HepG2 (cell line): ENCODE data around the gene TLE5. TPM values are rescaled to one million over a fixed set of nuclear protein-coding genes. Genes with fewer than 3 reads are reported as not detected.

Experiments
- ARNT ChIP-seq: fragments of 450-650 bp; IDR thresholded peaks from 2 replicates; pipeline ENCODE4 v1.6.1; 2017
- DZIP1 ChIP-seq: sonication (generic); formaldehyde crosslinking; IDR thresholded peaks from 2 replicates; pipeline ENCODE4 v1.5.0; 2020; ENCODE audit warnings: mild to moderate bottlenecking, missing genetic modification reagents
- FOSL1 ChIP-seq: sonication (generic); formaldehyde crosslinking; IDR thresholded peaks from 2 replicates; pipeline ENCODE4 v1.9.0; 2021; ENCODE audit warnings: missing genetic modification reagents, borderline replicate concordance
- MBNL3 ChIP-seq: fragments of 250-450 bp; sonication (Bioruptor Pico); conservative IDR thresholded peaks from 2 replicates; pipeline ENCODE4 v1.8.0; 2022; ENCODE audit warnings: mild to moderate bottlenecking, inconsistent platforms
- MYC ChIP-seq: sonication (generic); formaldehyde crosslinking; IDR thresholded peaks from 2 replicates; pipeline ENCODE4 v1.9.0; 2021; ENCODE audit warnings: missing genetic modification reagents, borderline replicate concordance
- NCOR1 ChIP-seq: fragments of 200-600 bp; sonication (generic); IDR thresholded peaks from 2 replicates; pipeline ENCODE4 v1.7.0; 2017; ENCODE audit warnings: antibody characterized with exemption, low read length, borderline replicate concordance
- NR3C1 ChIP-seq: sonication (generic); formaldehyde crosslinking; IDR thresholded peaks from 2 replicates; pipeline ENCODE4 v1.4.0; 2020; ENCODE audit warnings: missing genetic modification reagents
- RFXANK ChIP-seq: IDR thresholded peaks from 2 replicates; pipeline ENCODE4 v1.6.1; 2016
- SAP130 ChIP-seq: IDR thresholded peaks from 2 replicates; pipeline ENCODE4 v1.6.1; 2016; ENCODE audit warnings: low read depth
- ZKSCAN8 ChIP-seq: IDR thresholded peaks from 2 replicates; pipeline ENCODE4 v1.6.1; 2016; ENCODE audit warnings: borderline replicate concordance, missing genetic modification reagents, missing compliant biosample characterization
- ZNF333 ChIP-seq: sonication (generic); formaldehyde crosslinking; IDR thresholded peaks from 2 replicates; pipeline ENCODE4 v1.4.0; 2020; ENCODE audit warnings: mild to moderate bottlenecking, missing genetic modification reagents, borderline replicate concordance
- ZNF589 ChIP-seq: sonication (generic); formaldehyde crosslinking; conservative IDR thresholded peaks from 2 replicates; pipeline ENCODE4 v1.8.0; 2022; ENCODE audit warnings: mild to moderate bottlenecking, moderate library complexity, missing genetic modification reagents
- ZNF687 ChIP-seq: sonication (generic); formaldehyde crosslinking; IDR thresholded peaks from 2 replicates; pipeline ENCODE4 v1.5.1; 2020; ENCODE audit warnings: mild to moderate bottlenecking, missing genetic modification reagents, moderate library complexity
- ZNF776 ChIP-seq: sonication (generic); formaldehyde crosslinking; IDR thresholded peaks from 2 replicates; pipeline ENCODE4 v1.4.0; 2020; ENCODE audit warnings: mild to moderate bottlenecking, missing genetic modification reagents
- ZNF780A ChIP-seq: sonication (generic); formaldehyde crosslinking; IDR thresholded peaks from 2 replicates; pipeline ENCODE4 v1.8.0; 2022; ENCODE audit warnings: mild to moderate bottlenecking, missing genetic modification reagents, moderate library complexity
- polyA plus RNA-seq, 8 experiments: library from polyadenylated mRNA; depleted of rRNA in 3 of 8; stranded (reverse) in 7 of 8; unstranded in 1 of 8; fragments of >200 nt; fragmentation: Illumina TruSeq in 4 of 8; extraction: Trizol in 4 of 8; gene quantifications; 2 replicates each; pipeline versions ENCODE4 v1.2.1 to v1.2.3, GENCODE V29; 2011 to 2016; ENCODE audit warnings: low read depth in 4 of 8, missing spikeins in 1 of 8, mixed read lengths in 1 of 8; ENCODE audit not compliant: insufficient read depth in 1 of 8
- total RNA-seq, 5 experiments: library from RNA; depleted of rRNA; stranded (reverse); fragments of >200 nt; fragmentation: Illumina TruSeq; extraction: Trizol; gene quantifications; 2 replicates each; pipeline ENCODE4 v1.2.3, GENCODE V29; 2016; ENCODE audit warnings: low read depth in 1 of 5
- TF ChIP-seq, protein P1 (sequence below): sonication (generic); formaldehyde crosslinking; IDR thresholded peaks from 2 replicates; pipeline ENCODE4 v1.9.0; 2021; ENCODE audit warnings: missing genetic modification reagents, mild to moderate bottlenecking, borderline replicate concordance
- TF ChIP-seq, protein P2 (sequence below): sonication (generic); formaldehyde crosslinking; IDR thresholded peaks from 2 replicates; pipeline ENCODE4 v1.8.0; 2022; ENCODE audit warnings: missing genetic modification reagents, mild to moderate bottlenecking, inconsistent platforms, borderline replicate concordance
- TF ChIP-seq, protein P3 (sequence below): sonication (generic); formaldehyde crosslinking; IDR thresholded peaks from 2 replicates; pipeline ENCODE4 v1.5.1; 2020; ENCODE audit warnings: missing genetic modification reagents, mild to moderate bottlenecking, borderline replicate concordance

The TLE5 gene
- total and polyA plus RNA-seq, 2 of the 13 experiments (the other 11 are each of a cell fraction or from before 2014, with no cell fraction given) = 62.8 to 189 TPM

GRCh38 chr19:3108775-3109174 lies 46.5 kb upstream of the TLE5 start (continued):
- TF ChIP-seq DZIP1 (no peak), ARNT (no peak), FOSL1 (CRISPR knock-in tag) (no peak), ZKSCAN8 (CRISPR knock-in tag) (no peak), ZNF589 (no peak), ZNF333 (CRISPR knock-in tag) (no peak), ZNF776 (CRISPR knock-in tag) (no peak), NCOR1 (no peak), MYC (CRISPR knock-in tag) (peak; percentile 74; the same call in 1 of the 2 replicates), MBNL3 (CRISPR knock-in tag) (no peak), NR3C1 (CRISPR knock-in tag) (no peak), SAP130 (CRISPR knock-in tag) (0 out of 2 replicates have a peak, but pooled peaks have one; percentile 25), ZNF780A (CRISPR knock-in tag) (no peak), ZNF687 (CRISPR knock-in tag) (peak; percentile 59), RFXANK (CRISPR knock-in tag) (no peak)
- TF ChIP-seq, protein P1, sequence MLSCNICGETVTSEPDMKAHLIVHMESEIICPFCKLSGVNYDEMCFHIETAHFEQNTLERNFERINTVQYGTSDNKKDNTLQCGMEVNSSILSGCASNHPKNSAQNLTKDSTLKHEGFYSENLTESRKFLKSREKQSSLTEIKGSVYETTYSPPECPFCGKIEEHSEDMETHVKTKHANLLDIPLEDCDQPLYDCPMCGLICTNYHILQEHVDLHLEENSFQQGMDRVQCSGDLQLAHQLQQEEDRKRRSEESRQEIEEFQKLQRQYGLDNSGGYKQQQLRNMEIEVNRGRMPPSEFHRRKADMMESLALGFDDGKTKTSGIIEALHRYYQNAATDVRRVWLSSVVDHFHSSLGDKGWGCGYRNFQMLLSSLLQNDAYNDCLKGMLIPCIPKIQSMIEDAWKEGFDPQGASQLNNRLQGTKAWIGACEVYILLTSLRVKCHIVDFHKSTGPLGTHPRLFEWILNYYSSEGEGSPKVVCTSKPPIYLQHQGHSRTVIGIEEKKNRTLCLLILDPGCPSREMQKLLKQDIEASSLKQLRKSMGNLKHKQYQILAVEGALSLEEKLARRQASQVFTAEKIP = no peak
- TF ChIP-seq, protein P2, sequence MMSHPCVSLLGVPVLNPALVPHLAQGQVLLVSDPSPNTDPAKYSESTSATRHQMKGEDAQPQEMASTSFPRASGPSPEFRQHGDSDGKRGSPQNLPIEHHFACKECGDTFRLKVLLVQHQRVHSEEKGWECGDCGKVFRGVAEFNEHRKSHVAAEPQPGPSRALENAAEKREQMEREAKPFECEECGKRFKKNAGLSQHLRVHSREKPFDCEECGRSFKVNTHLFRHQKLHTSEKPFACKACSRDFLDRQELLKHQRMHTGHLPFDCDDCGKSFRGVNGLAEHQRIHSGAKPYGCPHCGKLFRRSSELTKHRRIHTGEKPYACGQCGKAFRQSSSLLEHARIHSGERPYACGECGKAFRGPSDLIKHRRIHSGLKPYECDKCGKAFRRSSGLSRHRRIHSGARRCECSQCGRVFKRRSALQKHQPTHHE (CRISPR knock-in tag) = no peak
- TF ChIP-seq, protein P3, sequence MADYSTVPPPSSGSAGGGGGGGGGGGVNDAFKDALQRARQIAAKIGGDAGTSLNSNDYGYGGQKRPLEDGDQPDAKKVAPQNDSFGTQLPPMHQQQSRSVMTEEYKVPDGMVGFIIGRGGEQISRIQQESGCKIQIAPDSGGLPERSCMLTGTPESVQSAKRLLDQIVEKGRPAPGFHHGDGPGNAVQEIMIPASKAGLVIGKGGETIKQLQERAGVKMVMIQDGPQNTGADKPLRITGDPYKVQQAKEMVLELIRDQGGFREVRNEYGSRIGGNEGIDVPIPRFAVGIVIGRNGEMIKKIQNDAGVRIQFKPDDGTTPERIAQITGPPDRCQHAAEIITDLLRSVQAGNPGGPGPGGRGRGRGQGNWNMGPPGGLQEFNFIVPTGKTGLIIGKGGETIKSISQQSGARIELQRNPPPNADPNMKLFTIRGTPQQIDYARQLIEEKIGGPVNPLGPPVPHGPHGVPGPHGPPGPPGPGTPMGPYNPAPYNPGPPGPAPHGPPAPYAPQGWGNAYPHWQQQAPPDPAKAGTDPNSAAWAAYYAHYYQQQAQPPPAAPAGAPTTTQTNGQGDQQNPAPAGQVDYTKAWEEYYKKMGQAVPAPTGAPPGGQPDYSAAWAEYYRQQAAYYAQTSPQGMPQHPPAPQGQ = no peak
